ENCODE data around the gene PUS1. TPM values are rescaled to one million over a fixed set of nuclear protein-coding genes. Genes with fewer than 3 reads are reported as not detected.

The PUS1 gene
- total and polyA plus RNA-seq, 2 of the 8 experiments (the other 6 are each of a cell fraction or from before 2014, with no cell fraction given): 48.1 to 81.2 TPM

- no peak for DNase-seq (ENCODE audit: low read depth in 1 of 2, low spot score in 2 of 2)
- Histone ChIP-seq H3K23me2 (ENCODE audit: low read depth, low read length) (no peaks in the 10 kb centered on the region; the same call in 1 of the 2 replicates), H3K4me3 (ENCODE audit: extremely low read depth in 1 of 4, insufficient read depth in 2 of 4, low read depth in 3 of 4, low read length in 4 of 4) (peak overlapping the region; percentile 62 to 92 (median 84)), H3K18ac (ENCODE audit: extremely low read depth, low read length) (peak overlapping the region; percentile 32; the same call in 1 of the 2 replicates), H2BK20ac (ENCODE audit: low read length) (no peak overlapping the region), H3K27me3 (replicated peaks in 1 of 4; ENCODE audit: control insufficient read depth in 3 of 4, extremely low read depth in 1 of 4, insufficient read depth in 3 of 4, low read length in 3 of 4) (no peaks in the 10 kb centered on the region), H3K9ac (replicated peaks in 1 of 4; ENCODE audit: extremely low read depth in 1 of 4, low read depth in 3 of 4, low read length in 3 of 4) (peak overlapping the region; percentile 71 to 91 (median 76); a peak in 6 of 7 replicates), H3K4me1 (replicated peaks in 1 of 4; ENCODE audit: control insufficient read depth in 3 of 4, insufficient read depth in 4 of 4, low read length in 3 of 4) (peaks cover 0 to 4% (median 1%) of the 10 kb centered on the region in 4 experiments; a peak in 5 of 7 replicates), H3K27ac (ENCODE audit: low read depth, low read length) (peak overlapping the region; percentile 32; the same call in 1 of the 2 replicates), H2BK12ac (ENCODE audit: low read depth, low read length) (no peak overlapping the region), H4K5ac (ENCODE audit: insufficient read length, low read depth, low read length) (no peak overlapping the region), H3K23ac (ENCODE audit: insufficient read length) (no peak overlapping the region), H3K36me3 (ENCODE audit: control insufficient read depth in 2 of 4, insufficient read depth in 4 of 4, low read length in 3 of 4) (no peaks in the 10 kb centered on the region), H3K14ac (ENCODE audit: insufficient read length) (no peak overlapping the region), H2BK15ac (ENCODE audit: low read length) (no peak overlapping the region), H2BK5ac (ENCODE audit: low read depth, low read length) (no peak overlapping the region), H3K56ac (replicated peaks; ENCODE audit: insufficient read length, low read depth, low read length) (peak overlapping the region; percentile 46), H4K8ac (ENCODE audit: extremely low read depth, insufficient read depth, low read length) (peak overlapping the region; percentile 85; the same call in 1 of the 2 replicates), H3K4me2 (ENCODE audit: insufficient read depth in 1 of 2, low read depth in 2 of 2, low read length in 2 of 2) (peak overlapping the region; percentile 51 to 73), H3K79me1 (ENCODE audit: low read depth, low read length) (no peaks in the 10 kb centered on the region), H2AFZ (ENCODE audit: low read length) (no peak overlapping the region), H3K79me2 (ENCODE audit: control insufficient read depth in 1 of 2, insufficient read depth in 2 of 2, low read length in 2 of 2) (peaks cover 9 to 48% of the 10 kb centered on the region in 2 experiments; a peak in 3 of 4 replicates), H3K9me3 (ENCODE audit: insufficient read depth in 2 of 2, low read depth in 1 of 2, low read length in 1 of 2) (no peaks in the 10 kb centered on the region), H2BK120ac (replicated peaks; ENCODE audit: low read depth, low read length) (no peak overlapping the region), H4K20me1 (replicated peaks in 1 of 2; ENCODE audit: control insufficient read depth in 1 of 2, insufficient read depth in 2 of 2, low read length in 2 of 2) (peaks cover 1 to 6% of the 10 kb centered on the region in 2 experiments), H2AK5ac (ENCODE audit: low read depth, low read length) (no peak overlapping the region), H3K4ac (replicated peaks; ENCODE audit: insufficient read length, low read depth, low read length) (peak overlapping the region; percentile 23), H4K91ac (replicated peaks; ENCODE audit: insufficient read length, low read length) (peak overlapping the region; percentile 65)
- ChIA-PET POLR2A (ENCODE audit: partially characterized antibody) (interaction anchor here (1.0 to 2.0 kb wide), 10 partner anchors 10 to 175 kb away, joined by 3 to 7 read pairs (median 3); no protein-coding TSS in a partner anchor), CTCF (ENCODE audit: partially characterized antibody) (interaction anchor here (1.7 kb wide), 1 partner anchor 13 kb away, joined by 6 read pairs; no protein-coding TSS in a partner anchor)
- TF ChIP-seq ASH2L (IDR thresholded peaks at IDR 0.05; ENCODE audit: low read length) (peak; percentile 45), CREB1 (IDR thresholded peaks at IDR 0.05) (peak; percentile 56), JUN (IDR thresholded peaks at IDR 0.05; ENCODE audit: low read depth, low read length) (no peak), KDM4A (IDR thresholded peaks at IDR 0.05; ENCODE audit: low read depth, low read length, severe bottlenecking) (peak; percentile 88), SIRT6 (IDR thresholded peaks at IDR 0.05; ENCODE audit: low read length) (no peak), SAP30 (IDR thresholded peaks at IDR 0.05; ENCODE audit: insufficient read depth, insufficient replicate concordance, low read length) (peak; percentile 35), GABPA (IDR thresholded peaks at IDR 0.05; ENCODE audit: borderline replicate concordance, insufficient read depth, low read length) (no peak), CTBP2 (IDR thresholded peaks at IDR 0.05; ENCODE audit: borderline replicate concordance, insufficient read depth, insufficient read length, low read length) (no peak), SP2 (IDR thresholded peaks at IDR 0.05; ENCODE audit: low read length) (no peak), POLR2A (IDR thresholded peaks at IDR 0.05; ENCODE audit: control extremely low read depth in 1 of 2, low read depth in 2 of 2, low read length in 2 of 2) (peak in 1 of 2 experiments; percentile 18; a peak in 2 of 3 replicates), CHD1 (IDR thresholded peaks at IDR 0.05; ENCODE audit: low read depth, low read length) (no peak)
- FAIRE-seq: no peak
- 10% methylated on average over 60 of the region's 79 CpGs; no CpG with 5 or more reads in 1 of the 2 experiments for WGBS, 2 experiments (ENCODE audit: extremely low coverage in 1 of 2, insufficient coverage in 1 of 2, insufficient read length in 1 of 2, insufficient replicate concordance in 2 of 2, low coverage in 1 of 2, low lambda C conversion rate in 2 of 2, missing lambda C conversion rate in 1 of 2)
These were observed 21.3 kb downstream of the PUS1 start for GRCh38 chr12:131950182-131950913.
